KMS-11 (cell line): ENCODE data around the gene PDZD2.

Source experiments
- H2AFZ ChIP-seq: fragments of 200-600 bp; sonication (generic); 2 replicates; pipeline ENCODE4 v1.6.1; 2016; ENCODE audit warnings: antibody characterized with exemption, mixed run types, low read depth
- H3K27ac ChIP-seq: fragments of 200-600 bp; sonication (generic); 2 replicates; pipeline ENCODE4 v1.6.1; 2016; ENCODE audit warnings: mild to moderate bottlenecking, mixed run types
- H3K27me3 ChIP-seq: fragments of 200-600 bp; sonication (generic); 2 replicates; pipeline ENCODE4 v1.6.1; 2017; ENCODE audit warnings: mild to moderate bottlenecking, low read depth, mixed run types, moderate library complexity; ENCODE audit not compliant: insufficient read depth
- H3K36me3 ChIP-seq: fragments of 200-600 bp; sonication (generic); 2 replicates; pipeline ENCODE4 v1.6.1; 2017; ENCODE audit warnings: mild to moderate bottlenecking, mixed run types; ENCODE audit not compliant: insufficient read depth
- H3K4me1 ChIP-seq: fragments of 200-600 bp; sonication (generic); 2 replicates; pipeline ENCODE4 v1.6.1; 2016; ENCODE audit warnings: mild to moderate bottlenecking, low read depth, mixed run types; ENCODE audit not compliant: poor library complexity, severe bottlenecking
- H3K4me2 ChIP-seq: fragments of 200-600 bp; sonication (generic); 2 replicates; pipeline ENCODE4 v1.7.0; 2016; ENCODE audit warnings: mild to moderate bottlenecking, mixed run types
- H3K4me3 ChIP-seq: fragments of 200-600 bp; sonication (generic); IDR thresholded peaks from 2 replicates; pipeline ENCODE4 v1.6.1; 2017; ENCODE audit warnings: low read depth, low read length, mixed read lengths; ENCODE audit not compliant: insufficient read depth
- H3K79me2 ChIP-seq: fragments of 200-600 bp; sonication (generic); 2 replicates; pipeline ENCODE4 v1.6.1; 2016; ENCODE audit warnings: low read depth, mixed run types; ENCODE audit not compliant: insufficient read depth
- H3K9ac ChIP-seq: fragments of 200-600 bp; sonication (generic); 2 replicates; pipeline ENCODE4 v1.6.1; 2016; ENCODE audit warnings: mild to moderate bottlenecking, mixed run types
- H4K20me1 ChIP-seq: fragments of 200-600 bp; sonication (generic); 2 replicates; pipeline ENCODE4 v1.6.1; 2016; ENCODE audit warnings: mild to moderate bottlenecking, mixed run types; ENCODE audit not compliant: insufficient read depth
- TF ChIP-seq, protein P1 (sequence below): fragments of 200-600 bp; sonication (generic); conservative IDR thresholded peaks from 2 replicates; pipeline ENCODE4 v1.6.1; 2017; ENCODE audit warnings: low read depth, mild to moderate bottlenecking, antibody characterized with exemption, low read length, moderate library complexity, mixed read lengths

Gene PDZD2

GRCh38 chr5:31913808-31914207 lies 274.9 kb downstream of the PDZD2 start:
- Histone ChIP-seq H3K4me1 (no peaks in the 10 kb centered on the region), H3K36me3 (no peaks in the 10 kb centered on the region), H3K9ac (no peak overlapping the region), H2AFZ (no peak overlapping the region), H3K79me2 (no peaks in the 10 kb centered on the region), H3K27ac (no peak overlapping the region), H4K20me1 (no peaks in the 10 kb centered on the region), H3K4me3 (no peak overlapping the region), H3K4me2 (no peak overlapping the region), H3K27me3 (no peaks in the 10 kb centered on the region)
- TF ChIP-seq, protein P1, sequence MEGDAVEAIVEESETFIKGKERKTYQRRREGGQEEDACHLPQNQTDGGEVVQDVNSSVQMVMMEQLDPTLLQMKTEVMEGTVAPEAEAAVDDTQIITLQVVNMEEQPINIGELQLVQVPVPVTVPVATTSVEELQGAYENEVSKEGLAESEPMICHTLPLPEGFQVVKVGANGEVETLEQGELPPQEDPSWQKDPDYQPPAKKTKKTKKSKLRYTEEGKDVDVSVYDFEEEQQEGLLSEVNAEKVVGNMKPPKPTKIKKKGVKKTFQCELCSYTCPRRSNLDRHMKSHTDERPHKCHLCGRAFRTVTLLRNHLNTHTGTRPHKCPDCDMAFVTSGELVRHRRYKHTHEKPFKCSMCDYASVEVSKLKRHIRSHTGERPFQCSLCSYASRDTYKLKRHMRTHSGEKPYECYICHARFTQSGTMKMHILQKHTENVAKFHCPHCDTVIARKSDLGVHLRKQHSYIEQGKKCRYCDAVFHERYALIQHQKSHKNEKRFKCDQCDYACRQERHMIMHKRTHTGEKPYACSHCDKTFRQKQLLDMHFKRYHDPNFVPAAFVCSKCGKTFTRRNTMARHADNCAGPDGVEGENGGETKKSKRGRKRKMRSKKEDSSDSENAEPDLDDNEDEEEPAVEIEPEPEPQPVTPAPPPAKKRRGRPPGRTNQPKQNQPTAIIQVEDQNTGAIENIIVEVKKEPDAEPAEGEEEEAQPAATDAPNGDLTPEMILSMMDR: no peak

GRCh38 chr5:31916327-31916726 lies 277.4 kb downstream of the PDZD2 start:
- H3K4me2 ChIP-seq: no peak overlapping the region
- no peak overlapping the region for H3K9ac ChIP-seq
- H3K27me3 ChIP-seq: no peaks in the 10 kb centered on the region
- TF ChIP-seq, protein P1: no peak
- H3K4me3 ChIP-seq: no peak overlapping the region
- no peaks in the 10 kb centered on the region for H3K4me1 ChIP-seq
- H3K79me2 ChIP-seq: no peaks in the 10 kb centered on the region
- H2AFZ ChIP-seq: no peak overlapping the region
- H3K27ac ChIP-seq: no peak overlapping the region
- no peaks in the 10 kb centered on the region for H3K36me3 ChIP-seq
- no peaks in the 10 kb centered on the region for H4K20me1 ChIP-seq

GRCh38 chr5:31918739-31919138 lies 279.8 kb downstream of the PDZD2 start:
- Histone ChIP-seq H3K27me3 (no peaks in the 10 kb centered on the region), H2AFZ (no peak overlapping the region), H3K4me1 (no peaks in the 10 kb centered on the region), H3K27ac (no peak overlapping the region), H3K4me2 (no peak overlapping the region), H3K36me3 (no peaks in the 10 kb centered on the region), H3K4me3 (no peak overlapping the region), H3K9ac (no peak overlapping the region), H4K20me1 (no peaks in the 10 kb centered on the region), H3K79me2 (no peaks in the 10 kb centered on the region)
- TF ChIP-seq, protein P1: no peak

DNA sequence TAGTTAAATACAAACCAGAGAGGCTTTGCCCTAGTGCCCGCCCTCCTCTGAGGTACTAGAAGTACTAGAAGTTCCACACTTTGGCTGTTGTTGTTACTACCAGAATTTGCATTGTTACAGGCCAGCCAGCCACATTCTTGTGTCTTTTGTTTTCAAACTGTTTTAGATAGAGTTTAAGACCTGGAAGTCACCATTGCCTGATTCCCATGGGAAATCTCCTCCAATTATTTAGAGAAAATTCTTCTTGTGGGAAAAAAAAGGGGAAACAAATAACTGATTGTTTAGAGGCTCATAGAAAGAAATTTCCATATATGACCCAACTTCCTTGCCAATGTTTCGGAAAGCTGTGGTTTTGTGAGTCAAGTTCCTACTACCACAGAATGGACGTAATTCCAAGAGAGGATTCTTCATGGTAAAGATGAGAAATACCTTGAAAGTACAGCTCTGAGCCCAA lies 282.9 kb downstream of the PDZD2 start:
- H3K79me2 ChIP-seq: no peaks in the 10 kb centered on the region
- H3K4me2 ChIP-seq: no peak overlapping the region
- no peaks in the 10 kb centered on the region for H3K27me3 ChIP-seq
- no peak overlapping the region for H3K9ac ChIP-seq
- H2AFZ ChIP-seq: no peak overlapping the region
- TF ChIP-seq, protein P1: no peak
- no peaks in the 10 kb centered on the region for H3K36me3 ChIP-seq
- H3K27ac ChIP-seq: no peak overlapping the region
- H4K20me1 ChIP-seq: no peaks in the 10 kb centered on the region
- H3K4me1 ChIP-seq: no peaks in the 10 kb centered on the region
- H3K4me3 ChIP-seq: no peak overlapping the region

- H4K20me1 ChIP-seq: no peaks in the 10 kb centered on the region
- no peak overlapping the region for H3K27ac ChIP-seq
- TF ChIP-seq, protein P1: no peak
- no peaks in the 10 kb centered on the region for H3K36me3 ChIP-seq
- H2AFZ ChIP-seq: no peak overlapping the region
- H3K4me1 ChIP-seq: no peaks in the 10 kb centered on the region
- no peaks in the 10 kb centered on the region for H3K79me2 ChIP-seq
- H3K4me3 ChIP-seq: no peak overlapping the region
- H3K27me3 ChIP-seq: no peaks in the 10 kb centered on the region
- no peak overlapping the region for H3K9ac ChIP-seq
- H3K4me2 ChIP-seq: no peak overlapping the region
Observed at GRCh38 chr5:31924005-31924404, 285.1 kb downstream of the PDZD2 start.
